ENCODE measurements around the gene BDKRB2.

BDKRB2 gene

GRCh38 chr14:96173636-96174475 is 30.8 kb upstream of the BDKRB2 start:
- no peak for TF ChIP-seq CTCF (IDR thresholded peaks at IDR 0.05; ENCODE audit: insufficient read depth, low read length, poor library complexity, severe bottlenecking)

DNA sequence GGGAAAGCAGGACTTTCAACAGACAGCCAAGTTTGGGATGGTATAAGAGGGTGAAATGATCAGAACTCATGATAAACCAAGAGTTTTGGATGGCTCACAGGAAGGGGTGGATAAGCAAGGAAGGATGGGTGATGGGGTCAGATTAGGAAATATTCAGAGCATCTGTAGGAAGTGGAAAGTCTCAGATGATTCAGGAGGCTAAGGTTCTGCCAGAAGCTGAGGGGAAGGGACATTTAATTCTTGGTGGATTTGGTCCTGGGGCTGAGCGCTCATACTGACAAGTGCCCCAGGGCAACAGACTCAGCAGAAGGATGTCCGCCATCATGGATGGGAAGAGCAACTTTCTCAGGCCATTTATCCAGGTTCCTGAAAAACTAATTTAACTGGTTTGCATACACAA is 28.4 kb upstream of the BDKRB2 start:
- Histone ChIP-seq H3K36me3 (ENCODE audit: control insufficient read depth, insufficient read depth, low read length) (no peaks in the 10 kb centered on the region), H3K4me3 (replicated peaks; ENCODE audit: low read depth, low read length) (no peak overlapping the region), H3K27me3 (replicated peaks; ENCODE audit: control insufficient read depth, insufficient read depth, low read length) (no peaks in the 10 kb centered on the region; the same call in 1 of the 2 replicates)
- TF ChIP-seq CTCF (IDR thresholded peaks at IDR 0.05; ENCODE audit: insufficient read depth, low read length, poor library complexity, severe bottlenecking): no peak
- DNase-seq (ENCODE audit: extremely low read depth, insufficient read length): no peak

More at GRCh38 chr14:96173636-96174475, 30.8 kb upstream of the BDKRB2 start:
- Histone ChIP-seq H3K36me3 (ENCODE audit: control insufficient read depth, insufficient read depth, low read length) (no peaks in the 10 kb centered on the region), H3K4me3 (replicated peaks; ENCODE audit: low read depth, low read length) (no peak overlapping the region), H3K27me3 (replicated peaks; ENCODE audit: control insufficient read depth, insufficient read depth, low read length) (peaks cover 2% of the 10 kb centered on the region; the same call in 1 of the 2 replicates)
- no peak for DNase-seq (ENCODE audit: extremely low read depth, insufficient read length)

DNA sequence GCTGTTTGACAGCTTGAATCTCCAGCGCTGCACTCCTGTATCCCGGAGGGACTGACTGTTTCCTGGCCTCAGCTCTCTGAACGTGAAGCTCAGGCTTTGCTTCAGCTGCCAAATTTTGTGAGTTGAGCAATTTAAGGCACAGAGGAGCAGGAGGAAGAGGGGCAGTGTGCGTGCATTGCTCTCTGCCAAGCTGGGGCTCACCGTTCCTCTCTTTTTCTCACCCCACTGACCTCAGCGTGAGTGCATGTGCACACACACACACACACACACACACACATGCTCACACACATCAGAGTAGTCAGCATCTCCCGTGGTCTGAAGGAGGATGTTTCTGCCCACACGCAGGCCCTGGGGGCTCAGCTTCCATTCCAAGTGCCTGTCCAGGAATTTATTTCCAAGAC is 27.8 kb upstream of the BDKRB2 start:
- DNase-seq (ENCODE audit: extremely low read depth, insufficient read length): no peak
- no peak overlapping the region for H3K4me3 ChIP-seq (replicated peaks; ENCODE audit: low read depth, low read length)
- H3K27me3 ChIP-seq (replicated peaks; ENCODE audit: control insufficient read depth, insufficient read depth, low read length): no peaks in the 10 kb centered on the region; the same call in 1 of the 2 replicates
- no peaks in the 10 kb centered on the region for H3K36me3 ChIP-seq (ENCODE audit: control insufficient read depth, insufficient read depth, low read length)
- TF ChIP-seq CTCF (IDR thresholded peaks at IDR 0.05; ENCODE audit: insufficient read depth, low read length, poor library complexity, severe bottlenecking): no peak

DNA sequence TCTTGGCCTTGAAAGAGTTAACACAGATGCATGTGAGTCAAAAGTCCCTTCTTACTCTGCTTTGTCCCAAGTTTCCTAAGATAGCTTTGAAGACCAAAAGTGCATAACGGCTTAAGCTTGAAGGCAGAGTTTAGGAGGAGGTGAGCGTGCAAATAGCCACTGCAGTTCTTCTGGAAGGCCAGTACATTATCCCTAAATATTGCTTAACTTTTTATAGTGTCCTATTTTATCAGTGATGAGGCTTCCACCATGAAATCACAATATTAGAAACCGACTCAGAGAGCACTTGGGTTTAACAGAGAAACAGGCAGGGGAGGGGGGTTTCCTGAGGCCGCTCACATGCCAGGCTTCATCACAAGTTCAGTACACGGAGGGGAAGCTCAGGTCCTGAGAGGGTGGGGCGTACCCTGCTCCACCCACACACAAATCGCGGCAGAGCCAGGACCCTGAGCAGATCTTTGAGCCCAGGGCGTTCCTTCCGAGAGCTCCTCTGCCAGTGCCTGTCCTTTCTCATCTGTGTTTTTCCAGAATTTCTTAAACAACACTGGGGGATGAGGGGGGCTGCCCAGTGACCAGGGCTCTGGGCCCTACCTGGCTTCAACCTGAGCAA is 26.8 kb upstream of the BDKRB2 start:
- no peak overlapping the region for H3K4me3 ChIP-seq (replicated peaks; ENCODE audit: low read depth, low read length)
- no peak for TF ChIP-seq CTCF (IDR thresholded peaks at IDR 0.05; ENCODE audit: insufficient read depth, low read length, poor library complexity, severe bottlenecking)
- no peak for DNase-seq (ENCODE audit: extremely low read depth, insufficient read length)

GRCh38 chr14:96178461-96179321 is 25.9 kb upstream of the BDKRB2 start:
- Histone ChIP-seq H3K36me3 (ENCODE audit: control insufficient read depth, insufficient read depth, low read length) (no peaks in the 10 kb centered on the region), H3K27me3 (replicated peaks; ENCODE audit: control insufficient read depth, insufficient read depth, low read length) (no peaks in the 10 kb centered on the region; the same call in 1 of the 2 replicates), H3K4me3 (replicated peaks; ENCODE audit: low read depth, low read length) (no peak overlapping the region)
- no peak for DNase-seq (ENCODE audit: extremely low read depth, insufficient read length)
- no peak for TF ChIP-seq CTCF (IDR thresholded peaks at IDR 0.05; ENCODE audit: insufficient read depth, low read length, poor library complexity, severe bottlenecking)

More for the DNA sequence above, 26.8 kb upstream of the BDKRB2 start:
- Histone ChIP-seq H3K27me3 (replicated peaks; ENCODE audit: control insufficient read depth, insufficient read depth, low read length) (no peaks in the 10 kb centered on the region; the same call in 1 of the 2 replicates), H3K36me3 (ENCODE audit: control insufficient read depth, insufficient read depth, low read length) (no peaks in the 10 kb centered on the region)
